ENCODE data around the gene LYRM9. TPM values are rescaled to one million over a fixed set of nuclear protein-coding genes. Genes with fewer than 3 reads are reported as not detected.

The LYRM9 gene
- polyA plus RNA-seq, 1 of the 3 experiments (the other 2 are of a cell fraction), result 4.6 TPM

- Histone ChIP-seq H2AFZ (ENCODE audit: low read depth) (no peak overlapping the region), H3K27ac (ENCODE audit: low read depth in 2 of 2, low read length in 1 of 2) (no peak overlapping the region), H3K27me3 (ENCODE audit: insufficient read depth) (peaks cover 15% of the 10 kb centered on the region), H3K4me1 (ENCODE audit: control insufficient read depth in 1 of 2, insufficient read depth in 2 of 2, low read depth in 1 of 2, low read length in 1 of 2) (no peaks in the 10 kb centered on the region), H3K79me2 (ENCODE audit: insufficient read depth) (no peaks in the 10 kb centered on the region), H3K9me3 (no peaks in the 10 kb centered on the region), H3K36me3 (replicated peaks in 1 of 2; ENCODE audit: control insufficient read depth in 1 of 2, insufficient read depth in 2 of 2, low read length in 1 of 2) (no peaks in the 10 kb centered on the region), H3K4me2 (no peak overlapping the region), H3F3A (replicated peaks; ENCODE audit: insufficient read depth) (no peaks in the 10 kb centered on the region), H3K4me3 (ENCODE audit: low read depth in 2 of 2, low read length in 1 of 2) (no peak overlapping the region), H4K20me1 (ENCODE audit: insufficient read depth) (no peaks in the 10 kb centered on the region), H3K9me2 (no peaks in the 10 kb centered on the region), H3K9ac (no peak overlapping the region)
- POLR2A ChIA-PET, result no interaction called here
- TF ChIP-seq POLR2AphosphoS5 (IDR thresholded peaks at IDR 0.05; ENCODE audit: low read depth, low read length), result no peak
- TF ChIP-seq EZH2phosphoT487 (IDR thresholded peaks at IDR 0.05; ENCODE audit: borderline replicate concordance, low read depth), result no peak
- no peak for TF ChIP-seq TEAD4 (IDR thresholded peaks at IDR 0.05; ENCODE audit: borderline replicate concordance, insufficient read depth)
- TF ChIP-seq TAF1 (IDR thresholded peaks at IDR 0.05; ENCODE audit: borderline replicate concordance, low read depth, low read length), result no peak
- TF ChIP-seq PBX3 (IDR thresholded peaks at IDR 0.05), result no peak
- TF ChIP-seq RAD21 (IDR thresholded peaks at IDR 0.05; ENCODE audit: low read length), result no peak
- TF ChIP-seq RXRA (IDR thresholded peaks at IDR 0.05; ENCODE audit: borderline replicate concordance, low read depth), result no peak
- TF ChIP-seq GATA2 (CRISPR knock-in tag; IDR thresholded peaks at IDR 0.05), result no peak
- TF ChIP-seq SMC3 (IDR thresholded peaks at IDR 0.05; ENCODE audit: low read depth, low read length), result no peak
- TF ChIP-seq FOXJ3 (CRISPR knock-in tag; IDR thresholded peaks at IDR 0.05), result no peak
- no peak for TF ChIP-seq MEF2A (IDR thresholded peaks at IDR 0.05; ENCODE audit: borderline replicate concordance, low read depth)
- no peak for TF ChIP-seq JUND (IDR thresholded peaks at IDR 0.05)
- TF ChIP-seq FOXM1 (IDR thresholded peaks at IDR 0.05; ENCODE audit: low read depth), result no peak
- WGBS (ENCODE audit: low lambda C conversion rate), result 53% methylated on average over 3 of the region's 3 CpGs
- no peak for DNase-seq
- CTCF ChIA-PET, result interaction anchor here (0.7 to 1.4 kb wide), 4 partner anchors 24 to 201 kb away, joined by 3 to 6 read pairs (median 4); no protein-coding TSS in a partner anchor
Observed at GRCh38 chr17:27855454-27855853, 37.7 kb downstream of the LYRM9 start.

GRCh38 chr17:27854163-27854562, 39.0 kb downstream of the LYRM9 start:
- no peak for DNase-seq
- Histone ChIP-seq H3K27me3 (ENCODE audit: insufficient read depth) (peaks cover 15% of the 10 kb centered on the region), H3K27ac (ENCODE audit: low read depth in 2 of 2, low read length in 1 of 2) (no peak overlapping the region), H4K20me1 (ENCODE audit: insufficient read depth) (no peaks in the 10 kb centered on the region), H3F3A (replicated peaks; ENCODE audit: insufficient read depth) (no peaks in the 10 kb centered on the region), H3K79me2 (ENCODE audit: insufficient read depth) (no peaks in the 10 kb centered on the region), H3K4me3 (ENCODE audit: low read depth in 2 of 2, low read length in 1 of 2) (no peak overlapping the region), H3K4me1 (ENCODE audit: control insufficient read depth in 1 of 2, insufficient read depth in 2 of 2, low read depth in 1 of 2, low read length in 1 of 2) (no peaks in the 10 kb centered on the region), H3K9ac (no peak overlapping the region), H3K36me3 (replicated peaks in 1 of 2; ENCODE audit: control insufficient read depth in 1 of 2, insufficient read depth in 2 of 2, low read length in 1 of 2) (no peaks in the 10 kb centered on the region), H2AFZ (ENCODE audit: low read depth) (no peak overlapping the region), H3K9me2 (no peaks in the 10 kb centered on the region), H3K9me3 (no peaks in the 10 kb centered on the region), H3K4me2 (no peak overlapping the region)
- ChIA-PET CTCF (interaction anchor here (0.8 to 1.2 kb wide), 2 partner anchors 26 to 38 kb away, joined by 3 read pairs; no protein-coding TSS in a partner anchor), POLR2A (no interaction called here)
- no peak for TF ChIP-seq NRF1 (IDR thresholded peaks at IDR 0.05; ENCODE audit: low read depth, low read length)
- TF ChIP-seq RFX5 (IDR thresholded peaks at IDR 0.05; ENCODE audit: low read length), result no peak
- TF ChIP-seq REST (IDR thresholded peaks at IDR 0.05; ENCODE audit: low read depth, low read length), result no peak
- TF ChIP-seq YY1 (IDR thresholded peaks at IDR 0.05; ENCODE audit: low read depth), result no peak
- no peak for TF ChIP-seq USF2 (IDR thresholded peaks at IDR 0.05; ENCODE audit: borderline replicate concordance, low read depth, low read length)
- no peak for TF ChIP-seq GATA2 (CRISPR knock-in tag; IDR thresholded peaks at IDR 0.05)
- no peak for TF ChIP-seq ELF1 (IDR thresholded peaks at IDR 0.05)
- TF ChIP-seq MXI1 (IDR thresholded peaks at IDR 0.05; ENCODE audit: low read depth, low read length), result no peak
- no peak for TF ChIP-seq IRF3 (IDR thresholded peaks at IDR 0.05; ENCODE audit: low read depth, low read length)
- no peak for TF ChIP-seq PBX3 (IDR thresholded peaks at IDR 0.05)
- TF ChIP-seq POLR2AphosphoS5 (IDR thresholded peaks at IDR 0.05; ENCODE audit: low read depth, low read length), result no peak
- no peak for TF ChIP-seq CHD2 (IDR thresholded peaks at IDR 0.05; ENCODE audit: low read length, partially characterized antibody)
- 58% methylated on average over 5 of the region's 5 CpGs for WGBS (ENCODE audit: low lambda C conversion rate)

Measured in SK-N-SH (cell line).